Measurements from ENCODE around the gene ANO3.
"Not testable (repeated sequence)": the region's sequence is repeated elsewhere in the genome, so short reads cannot be mapped to it uniquely, and the experiment has no call there.

The ANO3 gene

GRCh38 chr11:26579683-26580082 is 247.8 kb downstream of the ANO3 start:
- no peak for DNase-seq

GRCh38 chr11:26580929-26581328 is 249.0 kb downstream of the ANO3 start:
- DNase-seq, result no peak

- DNase-seq, result no peak
Observed at GRCh38 chr11:26583550-26583949, 251.6 kb downstream of the ANO3 start.

GRCh38 chr11:26584818-26585217 is 252.9 kb downstream of the ANO3 start:
- DNase-seq, result no peak

- DNase-seq, result no peak
Observed at GRCh38 chr11:26587073-26587472, 255.1 kb downstream of the ANO3 start.

GRCh38 chr11:26593691-26594090 is 261.8 kb downstream of the ANO3 start:
- DNase-seq, result no peak

- DNase-seq, result not testable (repeated sequence)
Observed at GRCh38 chr11:26595207-26595865, 263.4 kb downstream of the ANO3 start.

- DNase-seq, result not testable (repeated sequence)
Observed at GRCh38 chr11:26597049-26597689, 265.2 kb downstream of the ANO3 start.

- DNase-seq, result no peak
Observed at GRCh38 chr11:26597899-26598298, 266.0 kb downstream of the ANO3 start.

GRCh38 chr11:26599425-26599824 is 267.5 kb downstream of the ANO3 start:
- no peak for DNase-seq

GRCh38 chr11:26599876-26600434 is 268.0 kb downstream of the ANO3 start:
- DNase-seq, result no peak

- DNase-seq, result no peak
Observed at GRCh38 chr11:26607725-26608506, 276.0 kb downstream of the ANO3 start.

GRCh38 chr11:26608507-26609146 is 276.7 kb downstream of the ANO3 start:
- no peak for DNase-seq

- no peak for DNase-seq
Observed at GRCh38 chr11:26613759-26614158, 281.8 kb downstream of the ANO3 start.

- DNase-seq, result no peak
Observed at GRCh38 chr11:26618441-26618840, 286.5 kb downstream of the ANO3 start.

GRCh38 chr11:26620282-26621045 is 288.5 kb downstream of the ANO3 start:
- DNase-seq, result no peak

- peak; percentile 49 for DNase-seq
Observed at GRCh38 chr11:26621132-26621531, 289.2 kb downstream of the ANO3 start.

GRCh38 chr11:26622181-26622580 is 290.3 kb downstream of the ANO3 start:
- DNase-seq, result no peak

- no peak for DNase-seq
Observed at GRCh38 chr11:26623076-26623659, 291.2 kb downstream of the ANO3 start.

GRCh38 chr11:26626346-26626745 is 294.4 kb downstream of the ANO3 start:
- no peak for DNase-seq

GRCh38 chr11:26632691-26633159 is 300.8 kb downstream of the ANO3 start:
- DNase-seq, result no peak

GRCh38 chr11:26643314-26643713 is 311.4 kb downstream of the ANO3 start:
- DNase-seq, result not testable (repeated sequence)

All from 8988T (cell line).